ENCODE results near the gene PCDHGB5.
"Not testable (repeated sequence)": the region's sequence is repeated elsewhere in the genome, so short reads cannot be mapped to it uniquely, and the experiment has no call there.

The PCDHGB5 gene

DNA sequence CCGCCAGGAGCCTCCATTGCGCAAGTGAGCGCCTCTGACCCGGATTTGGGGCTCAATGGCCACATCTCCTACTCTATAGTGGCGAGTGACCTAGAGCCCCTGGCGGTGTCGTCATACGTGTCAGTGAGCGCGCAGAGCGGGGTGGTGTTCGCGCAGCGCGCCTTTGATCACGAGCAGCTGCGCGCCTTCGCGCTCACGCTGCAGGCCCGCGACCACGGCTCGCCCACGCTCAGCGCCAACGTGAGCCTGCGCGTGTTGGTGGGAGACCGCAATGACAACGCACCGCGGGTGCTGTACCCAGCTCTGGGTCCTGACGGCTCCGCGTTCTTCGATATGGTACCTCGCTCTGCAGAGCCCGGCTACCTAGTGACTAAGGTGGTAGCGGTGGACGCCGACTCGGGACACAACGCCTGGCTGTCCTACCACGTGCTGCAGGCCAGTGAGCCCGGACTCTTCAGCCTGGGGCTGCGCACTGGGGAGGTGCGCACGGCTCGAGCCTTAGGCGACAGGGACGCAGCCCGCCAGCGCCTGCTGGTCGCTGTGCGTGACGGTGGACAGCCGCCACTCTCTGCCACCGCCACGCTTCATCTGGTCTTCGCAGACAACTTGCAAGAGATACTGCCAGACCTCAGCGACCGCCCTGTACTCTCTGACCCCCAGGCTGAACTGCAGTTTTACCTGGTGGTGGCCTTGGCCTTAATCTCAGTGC is 12.0 kb downstream of the PCDHGB5 start:
- no peak for DNase-seq (ENCODE audit: low read depth)
- no peak overlapping the region for H3K4me3 ChIP-seq (ENCODE audit: low read length)
- TF ChIP-seq, protein P1, sequence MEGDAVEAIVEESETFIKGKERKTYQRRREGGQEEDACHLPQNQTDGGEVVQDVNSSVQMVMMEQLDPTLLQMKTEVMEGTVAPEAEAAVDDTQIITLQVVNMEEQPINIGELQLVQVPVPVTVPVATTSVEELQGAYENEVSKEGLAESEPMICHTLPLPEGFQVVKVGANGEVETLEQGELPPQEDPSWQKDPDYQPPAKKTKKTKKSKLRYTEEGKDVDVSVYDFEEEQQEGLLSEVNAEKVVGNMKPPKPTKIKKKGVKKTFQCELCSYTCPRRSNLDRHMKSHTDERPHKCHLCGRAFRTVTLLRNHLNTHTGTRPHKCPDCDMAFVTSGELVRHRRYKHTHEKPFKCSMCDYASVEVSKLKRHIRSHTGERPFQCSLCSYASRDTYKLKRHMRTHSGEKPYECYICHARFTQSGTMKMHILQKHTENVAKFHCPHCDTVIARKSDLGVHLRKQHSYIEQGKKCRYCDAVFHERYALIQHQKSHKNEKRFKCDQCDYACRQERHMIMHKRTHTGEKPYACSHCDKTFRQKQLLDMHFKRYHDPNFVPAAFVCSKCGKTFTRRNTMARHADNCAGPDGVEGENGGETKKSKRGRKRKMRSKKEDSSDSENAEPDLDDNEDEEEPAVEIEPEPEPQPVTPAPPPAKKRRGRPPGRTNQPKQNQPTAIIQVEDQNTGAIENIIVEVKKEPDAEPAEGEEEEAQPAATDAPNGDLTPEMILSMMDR (conservative IDR thresholded peaks at IDR 0.05; ENCODE audit: low read length) = no peak

GRCh38 chr5:141411575-141411974 is 13.8 kb downstream of the PCDHGB5 start:
- H3K4me3 ChIP-seq (ENCODE audit: low read length) = no peak overlapping the region
- TF ChIP-seq, protein P1 (conservative IDR thresholded peaks at IDR 0.05; ENCODE audit: low read length) = no peak
- DNase-seq (ENCODE audit: low read depth) = no peak

DNA sequence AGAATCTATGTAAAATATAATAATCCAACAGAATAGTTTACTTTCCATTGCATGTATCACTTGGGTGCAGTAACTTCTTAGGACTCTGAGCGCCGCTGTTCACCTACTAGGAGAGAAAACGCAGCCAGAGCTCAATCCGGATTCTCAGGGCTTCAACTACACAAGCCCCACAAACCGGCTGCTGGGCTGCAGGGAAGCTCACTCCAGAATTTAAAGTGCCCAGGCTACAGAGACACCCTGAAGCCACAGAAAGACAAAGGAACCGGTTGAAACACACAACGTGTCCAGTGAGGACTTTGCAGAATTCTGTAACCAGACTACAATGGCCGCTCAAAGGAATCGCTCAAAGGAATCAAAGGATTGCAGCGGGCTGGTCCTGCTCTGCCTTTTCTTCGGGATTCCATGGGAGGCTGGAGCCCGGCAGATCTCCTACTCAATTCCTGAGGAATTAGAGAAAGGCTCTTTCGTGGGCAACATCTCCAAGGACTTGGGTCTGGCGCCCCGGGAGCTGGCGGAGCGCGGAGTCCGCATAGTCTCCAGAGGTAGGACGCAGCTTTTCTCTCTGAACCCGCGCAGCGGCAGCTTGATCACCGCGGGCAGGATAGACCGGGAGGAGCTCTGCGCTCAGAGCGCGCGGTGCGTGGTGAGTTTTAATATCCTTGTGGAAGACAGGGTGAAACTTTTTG is 15.2 kb downstream of the PCDHGB5 start, which contains the start of gene PCDHGA10:
Gene PCDHGA10 (plus strand): TSS at position 134 of the 686 bp plus-strand sequence. CDS start 189 bp downstream, at position 323.
- H3K4me3 ChIP-seq (ENCODE audit: low read length) = peak within 1 kb of the TSS; percentile 67
- peak; percentile 78 for DNase-seq (ENCODE audit: low read depth)
- TF ChIP-seq, protein P1 (conservative IDR thresholded peaks at IDR 0.05; ENCODE audit: low read length) = peak; percentile 82

DNA sequence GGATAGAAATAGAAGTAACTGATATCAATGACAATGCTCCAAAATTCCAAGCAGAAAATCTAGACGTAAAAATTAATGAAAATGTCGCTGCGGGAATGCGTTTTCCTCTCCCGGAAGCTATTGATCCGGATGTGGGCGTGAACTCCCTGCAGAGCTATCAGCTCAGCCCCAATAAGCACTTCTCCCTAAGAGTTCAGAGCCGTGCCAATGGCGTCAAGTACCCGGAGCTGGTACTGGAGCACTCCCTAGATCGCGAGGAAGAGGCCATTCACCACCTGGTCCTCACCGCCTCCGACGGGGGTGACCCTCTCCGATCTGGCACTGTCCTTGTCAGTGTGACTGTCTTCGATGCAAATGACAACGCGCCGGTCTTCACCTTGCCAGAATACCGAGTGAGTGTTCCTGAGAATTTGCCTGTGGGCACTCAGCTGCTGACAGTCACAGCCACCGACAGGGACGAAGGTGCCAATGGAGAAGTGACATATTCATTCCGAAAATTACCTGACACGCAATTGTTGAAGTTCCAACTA is 15.9 kb downstream of the PCDHGB5 start:
- peak overlapping the region; percentile 67 for H3K4me3 ChIP-seq (ENCODE audit: low read length)
- no peak for DNase-seq (ENCODE audit: low read depth)
- TF ChIP-seq, protein P1 (conservative IDR thresholded peaks at IDR 0.05; ENCODE audit: low read length) = no peak

GRCh38 chr5:141414548-141415274 is 17.0 kb downstream of the PCDHGB5 start:
- DNase-seq (ENCODE audit: low read depth); H3K4me3 ChIP-seq (ENCODE audit: low read length): not testable (repeated sequence)

DNA sequence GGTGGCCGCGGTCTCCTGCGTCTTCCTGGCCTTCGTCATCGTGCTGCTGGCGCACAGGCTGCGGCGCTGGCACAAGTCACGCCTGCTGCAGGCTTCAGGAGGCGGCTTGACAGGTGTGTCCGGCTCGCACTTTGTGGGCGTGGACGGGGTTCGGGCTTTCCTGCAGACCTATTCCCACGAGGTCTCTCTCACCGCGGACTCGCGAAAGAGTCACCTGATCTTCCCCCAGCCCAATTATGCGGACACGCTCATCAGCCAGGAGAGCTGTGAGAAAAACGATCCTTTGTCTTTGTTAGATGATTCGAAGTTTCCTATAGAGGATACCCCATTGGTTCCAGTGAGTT is 17.5 kb downstream of the PCDHGB5 start:
- DNase-seq (ENCODE audit: low read depth); H3K4me3 ChIP-seq (ENCODE audit: low read length): not testable (repeated sequence)

DNA sequence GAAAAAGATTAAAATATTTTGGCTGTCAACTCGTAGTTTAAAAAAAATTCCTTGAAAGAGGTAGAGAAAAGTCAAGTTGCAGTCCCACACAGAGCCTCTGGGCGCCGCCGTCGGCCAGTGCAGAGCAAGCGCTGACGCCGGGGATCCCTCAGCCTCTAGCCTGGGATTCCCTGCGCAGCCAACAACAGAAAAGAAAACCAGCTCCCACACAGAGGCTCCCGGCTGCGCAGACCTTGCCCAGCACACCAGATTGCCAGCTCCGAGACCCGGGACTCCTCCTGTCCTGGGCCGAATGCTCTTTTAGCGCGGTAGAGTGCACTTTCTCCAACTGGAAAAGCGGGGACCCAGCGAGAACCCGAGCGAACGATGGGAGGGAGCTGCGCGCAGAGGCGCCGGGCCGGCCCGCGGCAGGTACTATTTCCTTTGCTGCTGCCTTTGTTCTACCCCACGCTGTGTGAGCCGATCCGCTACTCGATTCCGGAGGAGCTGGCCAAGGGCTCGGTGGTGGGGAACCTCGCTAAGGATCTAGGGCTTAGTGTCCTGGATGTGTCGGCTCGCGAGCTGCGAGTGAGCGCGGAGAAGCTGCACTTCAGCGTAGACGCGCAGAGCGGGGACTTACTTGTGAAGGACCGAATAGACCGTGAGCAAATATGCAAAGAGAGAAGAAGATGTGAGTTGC is 19.9 kb downstream of the PCDHGB5 start, which contains the start of gene PCDHGB7:
Gene PCDHGB7 (plus strand): TSS at position 184 of the 679 bp plus-strand sequence. CDS start 183 bp downstream, at position 367.
- peak within 1 kb of the TSS; percentile 63 for H3K4me3 ChIP-seq (ENCODE audit: low read length)
- TF ChIP-seq, protein P1 (conservative IDR thresholded peaks at IDR 0.05; ENCODE audit: low read length) = peak; percentile 87
- peak; percentile 81 for DNase-seq (ENCODE audit: low read depth)

All from AG10803 (cell line).